Measurements from ENCODE around the gene ARHGAP21.
"Not testable (repeated sequence)": the region's sequence is repeated elsewhere in the genome, so short reads cannot be mapped to it uniquely, and the experiment has no call there.

Gene ARHGAP21

GRCh38 chr10:24621035-24621795, 102.5 kb downstream of the ARHGAP21 start:
- DNase-seq: not testable (repeated sequence)

DNA sequence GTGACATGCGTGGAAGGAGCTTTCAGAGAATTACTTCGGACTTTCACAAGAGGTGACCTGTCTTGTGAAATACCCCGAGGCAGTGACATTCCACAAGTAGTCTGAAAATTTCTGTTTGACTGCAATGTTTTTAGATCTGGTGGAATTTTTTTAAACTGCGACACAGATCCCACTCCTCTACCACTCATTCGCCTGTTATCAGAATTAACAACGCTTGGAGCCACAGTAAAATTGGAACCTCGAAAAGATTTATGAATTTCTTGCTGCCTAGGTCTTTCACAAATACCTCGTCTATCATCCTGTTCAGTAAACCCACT, 103.7 kb downstream of the ARHGAP21 start:
- not testable (repeated sequence) for DNase-seq

DNA sequence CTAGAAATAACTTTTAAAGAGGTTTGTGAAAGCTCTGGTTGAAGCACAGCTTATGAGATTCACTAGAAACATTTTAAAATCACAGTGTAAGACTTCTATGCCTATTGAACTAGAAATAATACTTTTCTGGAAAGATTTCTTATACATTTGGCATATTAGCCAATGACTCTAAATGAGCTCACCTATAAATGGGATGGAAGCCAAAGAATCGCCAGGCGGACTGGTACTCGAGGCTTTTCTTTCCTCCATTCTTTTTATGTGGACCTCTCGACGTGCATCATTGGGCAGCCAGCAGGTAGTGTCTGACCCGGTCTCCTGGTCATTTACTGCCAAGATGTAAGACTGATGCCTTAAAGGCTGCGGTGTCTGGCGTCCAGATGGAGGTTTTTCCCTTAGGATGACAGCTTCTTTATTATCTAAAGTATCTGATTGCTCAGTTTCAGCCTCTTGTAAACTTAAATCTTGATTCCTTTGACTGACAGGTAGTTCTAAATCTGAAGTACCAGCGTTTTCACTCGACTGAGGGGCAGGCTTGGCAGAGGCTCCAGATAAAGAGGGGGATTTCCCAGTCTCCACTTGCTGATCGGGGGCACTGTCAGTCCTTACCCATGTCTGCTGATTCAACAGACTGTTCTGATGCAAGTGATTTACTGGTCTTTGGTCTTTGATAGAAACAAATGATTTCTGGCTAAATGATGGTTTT, 104.2 kb downstream of the ARHGAP21 start:
- not testable (repeated sequence) for DNase-seq

DNA sequence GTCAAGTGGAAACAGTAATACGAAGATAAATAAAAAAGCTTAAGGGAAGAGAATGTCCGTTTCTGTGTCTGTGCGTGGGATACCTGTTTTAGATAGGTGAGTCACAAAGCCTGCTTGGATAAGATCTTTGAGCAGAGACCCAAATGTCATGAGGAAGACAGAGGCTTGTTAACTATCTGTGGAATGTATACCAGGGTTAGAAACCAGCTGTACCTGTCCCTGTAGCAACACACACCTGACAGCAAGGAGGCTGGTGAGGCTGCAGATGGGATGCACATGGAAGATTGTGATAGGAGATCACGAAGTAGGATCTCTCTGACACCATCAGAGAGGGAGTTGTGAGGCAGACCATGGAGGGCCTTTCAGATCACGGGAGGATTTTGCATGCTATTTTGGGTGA, 105.3 kb downstream of the ARHGAP21 start:
- no peak for DNase-seq

DNA sequence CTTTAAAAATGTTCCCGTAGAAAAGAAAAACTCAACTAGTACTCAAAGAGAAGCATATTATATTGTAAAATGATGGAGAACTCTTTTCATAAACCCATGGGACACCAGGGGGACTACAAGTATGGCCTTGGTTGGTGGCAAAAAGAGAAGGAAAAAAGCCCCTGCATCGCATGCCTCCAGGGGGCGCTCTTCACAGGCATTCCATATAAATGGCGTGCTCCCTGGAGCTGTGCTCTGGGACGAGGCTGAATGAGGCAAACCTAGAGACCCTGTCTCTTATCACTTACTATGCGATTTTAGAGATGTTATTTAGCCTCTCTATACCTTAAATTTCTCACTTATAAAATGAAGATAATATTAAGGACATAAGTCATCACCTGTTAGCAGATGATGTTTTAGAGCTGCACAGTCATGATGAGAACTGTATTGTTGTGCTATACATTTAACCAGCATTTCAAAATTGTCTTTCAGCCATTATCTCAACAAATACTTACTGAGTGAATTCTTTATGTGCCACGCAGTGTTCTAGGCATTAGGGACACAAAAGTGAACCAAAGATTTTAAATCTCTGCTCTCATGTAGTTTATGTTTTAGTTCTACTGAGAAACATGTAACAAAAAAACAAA, 105.8 kb downstream of the ARHGAP21 start:
- DNase-seq: peak; percentile 44

DNA sequence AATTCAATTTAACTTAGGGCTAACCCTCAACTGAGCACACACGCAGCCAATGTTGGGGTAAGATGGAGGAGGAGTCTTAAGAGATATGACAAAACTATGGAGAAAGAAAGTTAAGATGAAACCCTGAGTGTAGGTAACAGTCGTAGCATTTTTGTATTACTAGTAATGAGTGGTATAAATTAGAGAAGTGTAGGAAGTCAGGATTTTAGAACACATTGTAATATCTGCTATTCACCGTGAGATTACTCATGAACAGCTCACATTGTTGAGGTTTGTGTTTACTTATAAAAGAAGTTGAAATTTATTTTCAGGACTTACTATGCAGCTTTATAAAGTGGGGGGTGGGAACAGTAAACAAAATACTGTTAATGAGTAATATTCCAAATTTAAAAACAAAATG, 107.2 kb downstream of the ARHGAP21 start:
- DNase-seq: no peak

GRCh38 chr10:24606021-24606420, 117.7 kb downstream of the ARHGAP21 start:
- no peak for DNase-seq

DNA sequence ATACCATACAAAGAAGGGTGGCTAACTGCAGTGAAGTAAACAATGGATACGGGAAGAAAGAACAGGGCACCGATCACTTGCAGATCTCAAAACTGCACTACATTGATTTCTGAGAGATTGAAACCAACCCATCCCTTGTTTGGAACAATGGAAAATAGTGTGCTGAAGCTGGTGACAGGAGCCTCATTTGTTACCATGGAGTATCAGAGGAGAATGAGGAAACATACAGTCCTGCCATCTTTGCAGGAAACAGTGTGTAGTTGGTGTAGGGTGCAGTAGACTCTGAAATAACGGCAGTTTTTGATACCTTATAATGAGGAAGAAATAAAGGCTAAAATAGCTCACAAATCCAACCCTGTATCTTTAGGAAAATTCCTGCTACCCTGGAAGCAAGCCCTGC, 118.5 kb downstream of the ARHGAP21 start:
- DNase-seq: no peak

DNA sequence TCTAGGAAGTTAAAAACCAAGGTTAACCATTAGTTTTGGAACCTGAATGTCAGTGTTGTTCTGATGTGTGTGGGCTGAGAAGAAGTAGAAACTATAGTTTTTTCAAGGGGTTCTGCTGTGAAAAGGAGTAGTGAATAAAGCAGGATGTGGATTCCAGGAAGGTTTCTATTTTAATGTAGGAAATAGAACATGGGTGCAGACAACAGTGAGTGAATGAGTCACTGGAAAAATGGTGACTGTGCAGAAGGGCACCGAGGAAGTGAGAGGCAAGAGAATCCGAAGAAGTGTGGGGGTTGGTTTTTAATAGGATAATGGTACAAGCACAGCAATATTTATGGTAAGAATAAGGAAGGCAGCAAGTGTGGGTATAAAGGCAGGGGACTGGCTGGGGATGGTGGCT, 120.4 kb downstream of the ARHGAP21 start:
- DNase-seq: peak; percentile 72

DNA sequence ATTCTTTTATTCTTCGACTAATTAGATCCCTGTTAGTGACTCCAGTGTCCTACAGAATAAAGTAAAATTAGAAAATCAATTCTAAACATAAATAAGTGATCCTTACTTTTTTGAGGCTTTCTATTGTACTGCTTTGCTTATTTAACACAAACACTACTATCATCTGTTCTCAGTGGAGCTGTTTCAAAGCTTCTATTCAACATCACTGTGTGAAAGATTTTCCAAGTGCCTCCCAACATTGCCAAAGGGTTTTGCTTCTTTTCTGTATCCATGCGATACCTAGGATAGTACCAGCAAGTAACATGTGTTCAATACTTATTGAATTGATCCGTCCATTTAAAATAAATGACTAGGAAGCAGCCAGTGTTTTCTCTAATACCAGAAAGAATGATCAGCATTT, 125.7 kb downstream of the ARHGAP21 start:
- DNase-seq: no peak

GRCh38 chr10:24597426-24597825, 126.3 kb downstream of the ARHGAP21 start:
- DNase-seq: no peak

GRCh38 chr10:24596217-24596930, 127.3 kb downstream of the ARHGAP21 start:
- DNase-seq: no peak

DNA sequence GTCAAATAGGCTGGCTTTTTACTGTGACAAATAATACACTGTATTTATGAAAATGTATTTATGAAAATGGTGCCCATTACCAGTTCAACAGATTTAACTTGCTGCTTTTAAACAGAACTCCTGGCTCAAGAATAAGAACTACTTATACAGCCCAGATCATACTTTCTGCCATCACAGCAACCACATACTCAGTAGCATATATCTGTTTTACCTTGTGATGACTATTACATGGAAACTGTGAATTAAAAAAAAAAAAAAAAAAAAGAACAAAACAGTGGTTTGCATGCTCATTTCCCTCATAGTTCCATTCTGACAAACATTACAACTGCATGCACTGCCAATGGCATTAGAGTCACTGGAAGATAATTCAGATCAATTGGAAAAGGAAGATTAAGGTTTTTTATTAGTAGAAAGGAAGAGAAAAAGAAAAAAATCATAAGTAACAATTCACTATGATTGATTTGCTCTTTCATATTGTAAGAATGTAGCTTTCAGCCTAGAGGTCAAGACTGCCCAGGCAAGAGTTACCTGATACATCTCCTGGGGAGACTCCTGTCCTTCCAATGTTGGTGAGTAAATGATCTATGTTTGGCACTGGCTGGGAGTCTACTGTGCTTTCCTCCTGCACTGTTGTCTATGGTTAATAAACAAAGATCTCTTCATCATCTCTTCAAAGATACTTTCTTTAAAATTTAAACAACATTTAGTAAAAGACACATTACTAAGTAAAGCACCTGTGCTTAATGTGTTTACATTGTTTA, 132.8 kb downstream of the ARHGAP21 start:
- no peak for DNase-seq

- no peak for DNase-seq
Observed at GRCh38 chr10:24589265-24589664, 134.4 kb downstream of the ARHGAP21 start.

DNA sequence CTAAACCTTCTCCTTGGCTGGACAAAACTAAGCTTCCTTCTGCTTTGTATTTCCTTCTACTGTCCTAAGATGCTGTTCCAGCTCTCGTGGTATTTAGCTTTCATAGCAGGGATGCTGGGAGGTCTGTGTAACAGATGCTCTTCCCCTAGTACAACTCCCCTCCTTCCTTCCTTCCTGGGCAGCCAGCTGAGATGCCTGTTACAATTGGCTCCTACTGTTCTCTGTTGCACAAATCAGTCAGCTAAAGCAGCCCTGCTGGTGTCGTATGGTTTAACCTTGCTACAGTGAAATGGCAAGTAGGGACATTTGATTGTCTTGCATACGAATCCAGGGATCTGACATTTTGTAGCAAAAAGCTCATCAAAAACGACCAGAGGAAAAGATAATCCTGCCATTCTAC, 143.8 kb downstream of the ARHGAP21 start:
- DNase-seq: no peak

DNA sequence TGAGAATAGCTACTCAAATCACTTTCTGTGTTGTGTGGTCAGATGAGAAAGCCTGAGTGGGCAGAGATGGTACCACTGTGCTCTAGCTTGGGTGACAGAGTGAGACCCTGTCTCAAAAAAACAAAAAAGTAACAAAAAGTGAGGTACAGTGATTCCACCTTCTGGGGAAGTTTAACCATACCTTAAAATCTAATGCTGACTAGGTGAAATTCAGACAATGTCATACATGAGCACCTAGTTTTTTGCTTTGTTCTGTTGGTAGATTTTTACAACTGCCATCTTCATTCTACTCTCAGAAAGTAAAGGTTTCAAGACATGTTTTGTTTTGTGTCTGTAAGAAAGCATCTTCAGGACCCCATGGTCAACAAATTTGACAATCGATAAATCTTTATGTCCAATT, 144.2 kb downstream of the ARHGAP21 start:
- no peak for DNase-seq

GRCh38 chr10:24575481-24576002, 148.1 kb downstream of the ARHGAP21 start:
- DNase-seq: no peak

GRCh38 chr10:24574578-24575155, 149.0 kb downstream of the ARHGAP21 start:
- DNase-seq: no peak

GRCh38 chr10:24574161-24574560, 149.5 kb downstream of the ARHGAP21 start:
- no peak for DNase-seq

DNA sequence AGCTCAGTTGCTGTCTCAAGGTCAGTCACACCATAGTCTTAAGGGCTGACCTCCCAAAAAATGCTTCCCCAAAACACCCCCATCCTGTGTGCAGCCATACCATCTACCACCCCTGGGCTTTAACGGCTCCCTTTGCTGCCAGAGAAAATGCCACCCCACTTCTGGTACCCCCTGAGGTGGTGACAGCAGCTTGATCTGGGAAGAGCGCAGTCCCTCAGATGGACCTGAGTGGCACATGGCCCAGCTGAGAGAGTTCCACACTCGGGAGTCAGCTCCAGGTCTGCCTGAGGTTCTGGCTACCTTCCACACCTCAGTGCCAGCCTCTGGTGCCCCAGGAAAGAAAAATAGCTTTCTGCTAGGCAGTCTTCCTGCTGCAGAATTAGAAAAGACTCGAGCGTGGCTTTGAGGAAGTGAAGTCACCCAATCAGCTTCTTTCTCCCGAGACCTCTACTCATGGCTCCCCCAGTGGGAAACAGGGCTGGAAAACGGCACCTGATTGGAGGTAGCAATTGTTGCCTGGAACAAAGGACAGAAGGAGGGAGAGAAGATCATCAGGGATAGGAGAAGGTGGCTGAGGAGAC, 151.7 kb downstream of the ARHGAP21 start:
- no peak for DNase-seq

DNA sequence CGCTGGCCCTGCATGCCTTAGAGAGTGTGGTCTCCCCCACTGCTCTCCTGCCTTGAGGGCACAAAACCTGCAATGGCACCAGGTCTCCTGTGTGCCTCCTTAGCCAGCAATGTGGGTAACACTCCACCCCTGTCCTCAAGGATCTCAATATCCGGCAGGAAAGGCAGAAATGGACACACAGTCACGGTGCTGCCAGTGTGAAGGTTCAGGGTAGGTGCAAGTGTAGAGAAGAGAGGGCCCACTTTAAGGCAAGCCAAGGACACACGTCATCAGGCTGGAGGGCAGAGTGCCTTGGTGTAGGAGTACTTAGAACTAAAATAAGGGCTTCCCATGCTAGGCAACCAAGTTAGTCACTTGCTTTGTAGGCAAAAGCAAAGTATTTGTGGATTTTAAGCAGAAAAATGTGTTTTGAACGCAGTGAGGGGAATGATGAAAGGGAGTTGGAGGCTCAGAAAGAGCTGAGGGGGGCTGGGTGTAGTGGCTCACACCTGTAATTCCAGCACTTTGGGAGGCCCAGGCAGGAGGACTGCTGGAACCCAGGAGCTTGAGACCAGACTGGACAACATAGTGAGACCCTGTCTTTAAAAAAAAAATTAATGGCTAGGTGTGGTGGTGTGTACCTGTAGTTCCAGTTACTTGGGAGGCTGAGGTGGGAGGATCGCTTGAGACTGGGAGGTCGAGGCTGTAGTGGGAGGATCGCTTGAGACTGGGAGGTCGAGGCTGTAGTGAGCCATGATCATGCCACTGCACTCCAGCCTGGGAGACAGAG, 152.8 kb downstream of the ARHGAP21 start:
- no peak for DNase-seq
